Measurements from ENCODE around the gene ZNF862.

Gene ZNF862

DNA sequence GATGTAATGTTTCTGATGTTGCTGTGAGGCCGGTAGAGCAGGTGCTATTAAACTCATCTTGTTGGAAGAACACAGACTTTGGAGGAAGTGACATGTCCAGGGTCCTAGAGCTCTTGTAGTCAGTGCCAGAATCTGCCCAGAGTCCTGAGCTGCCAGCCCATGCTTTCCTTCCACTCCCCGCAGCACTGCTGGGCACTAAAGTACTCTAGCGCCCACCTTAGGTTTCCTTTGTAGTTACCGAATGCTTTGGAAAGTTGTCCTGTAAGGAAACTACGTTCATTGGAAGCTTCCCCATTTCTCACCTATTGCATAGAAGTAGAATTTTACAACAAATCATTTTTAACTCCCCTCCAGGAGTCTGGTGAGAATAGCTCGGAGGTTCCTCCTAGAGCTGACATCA lies 11.0 kb downstream of the ZNF862 start:
- no peak for DNase-seq

DNA sequence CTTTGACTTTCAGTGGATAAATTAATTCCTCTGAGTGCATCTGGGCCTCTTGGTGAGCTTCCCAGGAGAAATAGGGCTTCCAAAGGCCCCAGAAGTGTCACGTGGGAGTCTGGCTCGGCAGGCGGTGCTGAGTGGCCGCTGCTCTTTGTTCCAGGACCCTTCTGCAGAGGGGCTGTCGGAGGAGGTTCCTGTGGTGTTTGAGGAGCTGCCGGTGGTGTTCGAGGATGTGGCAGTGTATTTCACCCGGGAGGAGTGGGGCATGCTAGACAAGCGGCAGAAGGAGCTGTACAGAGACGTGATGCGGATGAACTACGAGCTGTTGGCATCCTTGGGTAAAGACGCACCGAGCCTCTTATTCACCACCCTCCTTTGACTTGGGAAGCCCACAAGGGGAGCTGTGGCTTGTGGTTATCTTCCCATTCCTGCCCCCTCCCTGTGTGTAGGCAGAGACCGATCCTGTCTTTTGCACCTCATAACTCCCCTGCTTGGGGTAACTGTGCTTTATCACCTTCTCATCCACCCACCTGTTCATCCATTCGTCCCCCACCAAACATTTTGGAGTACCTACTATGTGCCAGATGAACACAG lies 11.9 kb downstream of the ZNF862 start:
- no peak for DNase-seq

DNA sequence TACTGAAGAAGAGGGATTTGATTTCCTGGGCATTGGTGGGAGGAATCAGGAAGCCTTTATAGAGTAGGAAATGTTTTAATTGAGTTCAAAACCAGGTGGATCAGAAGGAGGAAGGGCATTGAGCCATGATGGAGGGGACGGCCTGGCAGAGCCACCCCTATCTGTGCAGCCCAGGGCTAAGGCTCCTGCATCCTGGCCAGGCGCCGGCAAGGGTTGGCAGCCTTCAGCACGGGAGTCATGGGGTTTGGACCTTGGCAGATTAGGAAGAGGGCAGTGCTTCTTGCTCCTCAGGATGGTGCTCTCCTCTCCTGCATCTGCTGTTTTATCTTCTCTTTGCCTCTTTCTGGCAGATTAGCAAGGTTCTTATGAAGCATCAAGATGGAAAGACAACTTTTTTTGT lies 12.5 kb downstream of the ZNF862 start:
- DNase-seq = no peak

DNA sequence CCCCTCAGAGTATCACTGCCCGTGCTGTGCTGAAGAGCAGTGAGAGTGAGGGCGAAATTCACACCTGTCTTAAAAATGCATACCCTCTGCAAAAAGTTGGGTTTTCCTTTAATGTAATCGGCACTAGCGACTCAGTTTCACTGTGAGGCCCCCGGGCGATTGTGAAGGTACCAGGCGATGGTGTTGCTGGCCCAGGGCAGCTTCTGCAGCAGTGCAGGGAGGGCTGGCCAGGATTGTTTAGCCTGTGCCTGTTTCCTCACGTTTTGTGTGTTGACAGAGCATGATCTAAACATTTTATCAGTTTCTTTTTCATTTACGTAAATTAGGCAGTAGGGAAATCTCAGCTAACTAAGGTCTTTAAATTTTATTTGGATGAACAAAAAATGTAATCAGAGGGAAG lies 13.3 kb downstream of the ZNF862 start:
- no peak for DNase-seq

GRCh38 chr7:149853157-149853556 lies 15.0 kb downstream of the ZNF862 start:
- DNase-seq = peak; percentile 58

DNA sequence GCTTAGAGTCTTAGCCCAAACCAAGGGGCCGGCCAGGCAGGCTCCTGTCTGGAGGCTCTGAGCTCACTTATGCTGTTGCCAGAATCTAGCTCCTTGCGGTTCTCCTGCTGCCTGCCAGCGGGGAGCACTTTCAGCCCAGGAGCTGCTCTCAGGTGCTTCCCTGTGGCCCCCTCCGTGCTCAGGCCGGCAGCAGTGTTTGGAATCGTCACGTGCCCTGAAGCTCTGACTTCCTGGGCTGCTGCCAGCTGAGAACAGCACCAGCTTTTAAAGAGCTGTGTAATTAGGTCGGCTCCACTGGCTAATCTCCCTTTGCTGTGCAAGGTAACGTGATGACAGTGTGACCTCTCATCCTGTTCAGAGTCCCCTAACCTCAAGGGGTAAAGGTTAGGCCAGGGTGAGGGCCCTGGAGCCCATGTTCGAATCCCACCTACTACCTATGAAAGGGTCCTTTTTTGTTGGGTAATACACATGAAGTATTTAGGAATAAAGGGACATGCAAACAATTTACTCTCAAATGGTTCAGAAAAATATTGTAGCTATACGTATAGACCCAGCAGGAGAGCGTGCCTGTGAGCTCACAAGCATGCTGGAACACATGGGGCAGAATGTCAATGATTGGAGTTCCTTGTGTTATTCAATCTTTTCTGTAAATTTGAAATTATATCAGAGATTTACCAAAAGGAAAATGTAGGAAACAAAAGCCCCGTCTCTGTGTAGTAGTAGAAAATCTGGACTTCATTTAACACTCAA lies 16.6 kb downstream of the ZNF862 start:
- DNase-seq = peak; percentile 33

DNA sequence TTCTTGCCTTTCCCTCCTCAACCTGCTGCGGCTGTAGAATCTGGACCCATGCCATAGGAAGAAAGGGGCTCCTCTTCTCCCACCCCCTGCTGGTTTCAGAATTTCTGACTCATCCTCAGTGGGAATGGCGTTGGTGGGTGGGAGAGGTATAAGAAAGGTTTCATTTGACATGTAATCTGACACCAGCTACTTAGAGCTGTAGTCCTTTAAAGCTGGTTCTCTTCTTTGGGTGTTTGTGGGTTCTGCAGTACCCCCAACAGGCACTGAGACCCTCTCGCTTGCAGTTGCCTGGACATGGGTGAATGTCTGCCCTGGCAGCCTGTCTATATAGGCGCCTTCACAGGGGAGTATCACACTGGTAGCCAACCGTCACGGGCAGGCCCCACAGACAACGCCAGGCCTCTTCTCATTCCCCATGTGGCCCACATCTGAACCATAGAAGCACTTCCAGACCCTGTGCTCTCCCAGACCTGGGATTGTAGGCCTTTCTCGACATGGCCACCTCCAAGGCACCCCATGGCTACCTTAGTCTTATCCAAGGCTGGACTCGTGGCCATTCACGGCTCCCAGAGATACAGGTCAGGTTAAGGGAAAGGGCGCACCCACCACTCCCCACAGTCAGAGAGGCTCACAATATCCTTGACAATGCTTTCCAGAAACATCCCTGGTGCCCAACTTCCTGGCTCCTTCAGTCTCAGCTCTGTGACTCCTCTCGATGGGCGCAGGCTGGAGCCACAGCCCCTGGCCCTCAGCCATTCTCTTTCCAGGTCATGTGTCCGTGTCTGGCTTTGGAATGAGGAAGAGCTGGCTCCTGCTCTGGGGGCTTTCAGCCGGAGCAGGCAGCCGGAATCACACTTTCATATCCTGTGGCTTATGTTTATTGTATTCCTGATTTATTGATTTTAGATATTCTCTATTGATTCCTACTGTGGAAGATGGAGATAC lies 17.5 kb downstream of the ZNF862 start:
- DNase-seq = peak; percentile 69

DNA sequence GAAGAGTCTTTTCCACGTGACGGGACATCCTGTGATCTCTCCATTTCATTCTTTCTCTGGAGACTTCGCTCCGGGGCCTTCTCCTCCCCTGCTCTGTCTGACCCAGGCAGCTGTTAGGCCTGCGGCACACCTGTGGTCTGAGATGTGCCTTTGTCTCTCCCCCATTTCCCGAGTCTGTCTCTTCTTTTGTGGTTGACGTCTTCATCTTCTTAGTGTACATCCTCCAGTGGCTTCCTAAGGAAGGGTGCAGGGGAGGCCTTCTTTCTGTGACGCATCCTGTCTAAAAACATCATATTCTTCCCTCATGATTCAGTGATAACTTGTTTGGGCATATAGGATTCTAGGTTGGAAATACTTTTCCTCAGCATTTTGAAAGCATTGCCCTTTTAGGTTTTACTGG lies 18.4 kb downstream of the ZNF862 start:
- no peak for DNase-seq

GRCh38 chr7:149859369-149859768 lies 21.2 kb downstream of the ZNF862 start:
- DNase-seq = no peak

DNA sequence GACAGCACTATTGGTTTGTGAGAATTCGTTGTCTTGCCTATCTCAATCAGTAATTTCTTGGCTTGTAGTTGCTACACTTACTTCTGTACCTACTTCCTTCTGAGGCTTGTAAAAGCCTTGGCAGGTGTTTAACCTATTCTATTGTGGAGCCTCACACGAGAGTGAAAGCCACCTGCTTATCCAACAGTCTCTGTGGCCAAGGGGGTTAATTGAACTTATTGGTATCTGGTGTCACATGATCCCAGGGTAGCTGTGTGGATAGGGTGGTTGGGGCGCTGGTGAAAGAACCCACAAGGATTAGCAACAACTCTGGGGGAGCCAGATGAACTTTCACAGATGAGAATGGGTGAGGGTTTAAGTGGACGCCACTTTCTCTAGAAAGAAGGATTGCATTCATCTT lies 21.7 kb downstream of the ZNF862 start:
- no peak for DNase-seq

DNA sequence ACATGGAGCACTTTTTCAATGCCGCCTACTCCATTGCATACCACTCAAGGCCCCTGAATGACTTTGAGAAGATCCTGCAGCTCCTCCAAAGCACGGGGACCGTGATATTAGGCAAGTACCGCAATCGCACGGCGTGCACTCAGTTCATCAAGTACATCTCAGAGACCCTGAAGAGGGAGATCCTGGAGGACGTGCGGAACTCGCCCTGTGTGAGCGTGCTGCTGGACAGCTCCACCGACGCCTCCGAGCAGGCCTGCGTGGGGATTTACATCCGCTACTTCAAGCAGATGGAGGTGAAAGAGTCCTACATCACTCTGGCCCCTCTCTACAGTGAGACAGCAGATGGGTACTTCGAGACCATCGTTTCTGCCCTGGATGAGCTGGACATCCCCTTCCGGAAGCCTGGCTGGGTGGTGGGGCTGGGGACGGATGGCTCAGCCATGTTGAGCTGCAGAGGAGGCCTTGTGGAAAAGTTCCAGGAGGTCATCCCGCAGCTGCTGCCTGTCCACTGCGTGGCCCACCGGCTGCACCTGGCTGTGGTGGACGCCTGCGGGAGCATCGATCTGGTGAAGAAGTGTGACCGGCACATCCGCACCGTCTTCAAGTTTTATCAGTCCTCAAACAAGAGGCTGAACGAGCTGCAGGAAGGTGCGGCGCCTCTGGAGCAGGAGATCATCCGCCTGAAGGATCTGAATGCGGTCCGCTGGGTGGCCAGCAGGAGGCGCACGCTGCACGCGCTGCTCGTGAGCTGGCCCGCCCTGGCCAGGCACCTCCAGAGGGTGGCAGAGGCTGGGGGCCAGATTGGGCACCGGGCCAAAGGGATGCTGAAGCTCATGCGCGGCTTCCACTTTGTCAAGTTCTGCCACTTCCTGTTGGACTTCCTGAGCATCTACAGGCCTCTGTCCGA lies 22.9 kb downstream of the ZNF862 start:
- DNase-seq = no peak

DNA sequence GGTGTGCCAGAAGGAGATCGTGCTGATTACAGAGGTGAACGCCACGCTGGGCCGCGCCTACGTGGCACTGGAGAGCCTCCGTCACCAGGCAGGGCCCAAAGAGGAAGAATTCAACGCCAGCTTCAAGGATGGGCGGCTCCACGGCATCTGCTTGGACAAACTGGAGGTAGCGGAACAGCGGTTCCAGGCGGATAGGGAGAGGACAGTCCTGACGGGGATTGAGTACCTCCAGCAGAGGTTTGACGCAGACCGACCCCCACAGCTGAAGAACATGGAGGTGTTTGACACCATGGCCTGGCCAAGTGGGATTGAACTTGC lies 23.5 kb downstream of the ZNF862 start:
- no peak for DNase-seq

GRCh38 chr7:149862156-149862555 lies 24.0 kb downstream of the ZNF862 start:
- no peak for DNase-seq

- DNase-seq = no peak
Measured at GRCh38 chr7:149863500-149863899, 25.3 kb downstream of the ZNF862 start.

DNA sequence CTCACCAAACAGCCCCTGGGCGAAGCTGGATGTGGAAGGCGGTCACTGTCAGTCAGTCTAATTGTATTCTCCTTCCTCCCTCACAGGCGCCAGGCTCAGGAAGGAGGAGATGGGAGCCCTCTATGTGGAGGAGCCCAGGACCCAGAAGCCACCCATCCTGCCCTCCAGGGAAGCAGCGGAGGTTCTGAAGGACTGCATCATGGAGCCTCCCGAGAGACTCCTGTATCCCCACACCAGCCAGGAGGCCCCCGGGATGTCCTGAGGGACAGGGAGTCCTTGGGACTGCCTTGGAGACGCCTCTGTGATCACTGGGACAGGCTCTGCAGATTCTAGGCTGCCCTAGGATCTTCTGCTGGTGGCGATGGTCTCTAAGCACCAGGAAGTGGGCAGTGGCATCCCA lies 25.8 kb downstream of the ZNF862 start:
- no peak for DNase-seq

DNA sequence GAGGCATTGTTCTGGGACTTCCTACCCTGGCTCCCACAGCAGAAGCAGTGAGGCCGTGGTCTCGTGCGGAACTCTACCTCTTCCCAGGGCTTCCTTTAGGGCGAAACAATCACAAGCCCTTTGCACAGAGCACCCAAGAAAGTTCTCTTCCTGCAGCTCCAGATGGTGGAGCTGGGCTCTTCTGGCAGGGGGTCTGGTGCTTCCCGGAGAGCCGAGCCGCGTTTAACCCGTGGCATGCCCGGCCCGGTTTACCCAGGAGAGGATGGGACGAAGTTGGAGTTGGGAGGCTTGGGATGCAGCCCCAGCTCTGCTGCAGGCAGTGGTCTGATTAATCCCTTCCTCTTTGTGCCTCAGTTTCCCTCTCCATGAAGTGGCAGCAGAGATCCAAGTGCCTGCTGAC lies 26.6 kb downstream of the ZNF862 start:
- DNase-seq = no peak

DNA sequence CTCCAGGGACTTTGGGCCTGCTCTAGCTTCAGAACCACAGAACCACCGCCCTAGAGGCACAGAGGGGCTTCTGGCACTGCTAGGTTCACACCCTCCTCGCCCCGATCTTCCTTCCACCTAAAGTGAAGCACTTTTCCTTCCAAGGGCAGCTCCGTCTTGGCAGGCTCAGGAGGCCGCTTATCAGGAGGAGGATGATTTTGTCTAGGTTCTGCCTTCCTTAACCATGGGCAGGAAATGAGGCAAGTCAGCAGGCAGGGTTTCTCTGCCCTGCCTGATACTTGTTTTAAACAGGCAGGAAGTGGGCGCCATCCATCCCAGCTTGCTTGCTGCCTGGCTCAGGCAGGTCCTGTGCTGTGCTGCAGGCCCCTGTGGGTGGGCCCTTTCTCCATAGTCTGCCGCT lies 27.3 kb downstream of the ZNF862 start:
- peak; percentile 79 for DNase-seq

- DNase-seq = no peak
Measured at GRCh38 chr7:149866139-149866778, 28.1 kb downstream of the ZNF862 start.

DNA sequence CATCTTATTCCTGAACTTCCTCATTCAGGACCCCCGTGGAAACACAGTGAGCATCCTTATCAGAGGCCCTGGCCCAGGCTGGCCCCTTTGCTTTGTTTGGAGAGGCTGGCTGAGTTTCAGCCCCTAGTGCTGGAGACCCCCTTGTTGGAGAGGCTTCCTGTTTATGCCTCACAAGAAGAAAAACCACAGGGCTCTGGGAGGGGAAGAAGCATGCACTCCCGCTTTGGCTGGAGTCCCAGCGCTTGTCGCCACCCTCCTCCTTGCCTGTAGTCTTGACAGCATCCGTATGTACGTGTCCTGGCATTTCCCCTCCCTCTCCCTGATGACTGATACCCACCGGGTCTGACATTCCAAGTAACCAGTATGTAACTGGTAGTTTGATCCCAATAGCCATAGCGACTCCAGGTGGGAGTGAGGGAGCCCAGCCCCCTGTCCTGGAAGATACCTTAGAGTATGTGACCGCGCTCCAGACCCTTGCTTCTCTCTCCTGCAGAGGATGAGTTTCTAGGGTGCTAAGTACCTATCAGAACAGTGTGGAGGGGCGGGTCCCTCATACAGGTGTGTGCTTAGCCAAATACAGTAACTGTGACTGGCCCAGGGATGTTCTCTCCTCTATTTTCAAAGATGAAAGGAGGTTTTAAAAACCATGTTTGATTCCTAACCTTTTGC lies 28.7 kb downstream of the ZNF862 start:
- peak; percentile 70 for DNase-seq

DNA sequence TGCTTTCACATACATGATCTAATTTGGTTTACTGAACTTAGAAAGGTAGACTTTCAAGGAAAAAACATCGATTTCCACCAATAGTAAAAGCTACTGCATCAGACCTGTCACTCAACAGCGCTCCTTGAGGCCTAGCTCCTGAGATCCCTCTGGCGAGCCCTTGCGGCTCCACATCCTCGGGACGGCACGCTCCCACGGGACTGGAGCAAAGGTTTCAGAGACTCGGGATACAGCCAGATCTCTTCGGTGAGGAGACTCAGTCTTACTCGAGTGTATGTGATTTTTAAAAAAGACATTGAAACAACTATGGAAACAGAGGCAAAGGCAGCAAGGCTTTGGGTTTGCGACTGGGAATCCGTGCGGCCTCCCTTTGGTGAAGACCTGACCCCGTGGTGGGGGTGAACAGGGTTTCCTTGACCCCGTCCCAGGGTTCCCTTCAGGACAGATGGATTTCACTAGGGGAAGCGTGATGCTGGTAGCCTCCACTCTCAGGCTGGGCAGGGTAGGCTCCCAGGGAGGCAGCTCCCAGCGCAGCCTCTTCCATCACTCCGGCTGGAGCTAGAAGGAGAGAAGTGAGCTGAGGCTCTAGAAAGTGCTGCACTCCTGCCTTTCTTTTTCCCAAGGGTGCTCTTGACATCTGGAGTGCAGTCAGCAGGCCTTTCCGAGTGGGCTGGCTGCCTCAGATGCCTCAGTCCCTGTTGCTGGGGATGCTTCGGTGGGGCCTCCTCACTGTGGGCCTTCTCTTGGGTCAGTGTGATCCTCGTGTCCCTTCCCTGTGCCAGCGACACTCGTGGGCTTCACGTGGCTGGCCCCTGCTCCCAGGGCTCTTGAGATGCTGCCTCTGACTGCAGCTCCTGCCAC lies 29.8 kb downstream of the ZNF862 start:
- DNase-seq = no peak
